GM18505 (cell line): ENCODE data around the gene HLX.

Source experiments
- ATAC-seq: cut with Tn5 transposase; IDR thresholded peaks from one replicate; pipeline ENCODE4 v1.9.1; 2021; ENCODE audit not compliant: unreplicated experiment
- POLR2A ChIP-seq: IDR thresholded peaks from 4 replicates; pipeline ENCODE4 v1.6.1; 2011; ENCODE audit warnings: borderline replicate concordance; ENCODE audit not compliant: insufficient read depth, insufficient read length; ENCODE audit errors: extremely low read depth

Gene HLX

GRCh38 chr1:220877377-220878095 lies 1.7 kb upstream of the HLX start:
- no peak for TF ChIP-seq POLR2A
- no peak for ATAC-seq

GRCh38 chr1:220878191-220879075 lies 810 bp upstream of the HLX start:
- ATAC-seq = peak; percentile 9
- TF ChIP-seq POLR2A = no peak

GRCh38 chr1:220879509-220880361 lies 492 bp downstream of the HLX start:
- ATAC-seq = peak; percentile 38
- no peak for TF ChIP-seq POLR2A

GRCh38 chr1:220880362-220880670 lies 1.1 kb downstream of the HLX start:
- ATAC-seq = no peak

GRCh38 chr1:220880726-220881506 lies 1.7 kb downstream of the HLX start:
- ATAC-seq = no peak
- no peak for TF ChIP-seq POLR2A

More at GRCh38 chr1:220880362-220880670, 1.1 kb downstream of the HLX start:
- TF ChIP-seq POLR2A = no peak

- no peak for TF ChIP-seq POLR2A
These were observed 3.0 kb downstream of the HLX start for GRCh38 chr1:220882061-220882891.

GRCh38 chr1:220884109-220884980 lies 5.1 kb downstream of the HLX start:
- ATAC-seq = no peak
- TF ChIP-seq POLR2A = no peak

More at GRCh38 chr1:220882061-220882891, 3.0 kb downstream of the HLX start:
- no peak for ATAC-seq

GRCh38 chr1:220884981-220885918 lies 6.0 kb downstream of the HLX start:
- ATAC-seq = no peak
- no peak for TF ChIP-seq POLR2A

GRCh38 chr1:220885971-220886370 lies 6.7 kb downstream of the HLX start:
- no peak for TF ChIP-seq POLR2A
- no peak for ATAC-seq
